ENCODE data around the gene LPP. TPM values are rescaled to one million over a fixed set of nuclear protein-coding genes. Genes with fewer than 3 reads are reported as not detected.
A peak's percentile ranks its signal among the peaks of the same experiment; 100 is the strongest.

Gene LPP
- total and polyA plus RNA-seq, 2 of the 13 experiments (the other 11 are each of a cell fraction or from before 2014, with no cell fraction given): 19.2 to 29.9 TPM

DNA sequence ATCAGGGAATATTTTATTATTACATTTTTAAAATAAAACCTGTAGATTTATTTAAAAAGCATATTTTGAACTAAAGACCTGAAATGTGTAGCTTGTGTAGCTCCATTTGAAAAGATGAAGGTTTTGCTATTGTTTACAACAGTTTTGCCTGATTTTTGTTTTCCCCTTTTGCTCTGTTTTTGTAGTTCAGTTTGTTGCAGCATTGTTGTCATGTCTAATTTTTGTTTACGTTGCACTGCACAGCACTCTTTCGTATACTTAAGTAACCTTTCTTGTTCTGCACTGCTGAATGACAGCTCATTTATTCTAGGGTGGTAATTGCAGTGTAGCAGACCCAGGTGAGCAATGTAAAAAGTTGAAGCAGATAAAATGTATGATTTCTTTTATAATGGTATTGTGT is 435.8 kb downstream of the LPP start:
- FAIRE-seq: no peak
- Histone ChIP-seq H3K27me3 (ENCODE audit: control insufficient read depth in 1 of 2, insufficient read depth in 2 of 2, low read length in 2 of 2) (no peaks in the 10 kb centered on the region), H3K9ac (ENCODE audit: insufficient read depth, low read depth, low read length) (no peak overlapping the region), H3K9me3 (ENCODE audit: low read length) (no peaks in the 10 kb centered on the region), H3K4me3 (replicated peaks in 1 of 3; ENCODE audit: insufficient read depth in 1 of 3, low read depth in 2 of 3, low read length in 3 of 3) (no peak overlapping the region), H2AFZ (ENCODE audit: low read length) (no peak overlapping the region), H3K4me2 (ENCODE audit: low read depth, low read length) (no peak overlapping the region), H3K27ac (ENCODE audit: extremely low read length, insufficient read depth, low read length) (no peak overlapping the region), H3K79me2 (ENCODE audit: insufficient read depth, low read length) (no peaks in the 10 kb centered on the region), H3K36me3 (replicated peaks in 1 of 2; ENCODE audit: control insufficient read depth in 1 of 2, insufficient read depth in 2 of 2, low read length in 2 of 2) (no peaks in the 10 kb centered on the region), H4K20me1 (ENCODE audit: insufficient read depth, low read length) (no peaks in the 10 kb centered on the region), H3K4me1 (ENCODE audit: insufficient read depth, low read length) (no peaks in the 10 kb centered on the region)
- in situ Hi-C loops (cut with HindIII; ENCODE audit: extremely low pct_ligation_motif_present, low pct_unique_long_range_greater_than_20kb): loop anchor here (25.0 kb wide), 1 partner anchor 852 kb away; the partner anchor contains the start of gene BCL6
- WGBS (ENCODE audit: low lambda C conversion rate): 94% methylated on average over 2 of the region's 2 CpGs
- ChIA-PET CTCF (ENCODE audit: low intra/inter-chr PET ratio, low total read pairs) (no interaction called here), POLR2A (no interaction called here)
- no peak for ATAC-seq
- DNase-seq (ENCODE audit: low spot score): no peak
- intact Hi-C loops (cut with micrococcal nuclease; ENCODE audit: unreplicated experiment): no loop called here
- TF ChIP-seq ARID3A (IDR thresholded peaks at IDR 0.05; ENCODE audit: low read depth, low read length) (no peak), ZNF839 (CRISPR knock-in tag; IDR thresholded peaks at IDR 0.05; ENCODE audit: borderline replicate concordance) (no peak), ZMYM4 (CRISPR knock-in tag; IDR thresholded peaks at IDR 0.05) (no peak)
- BruUV-seq (replicated peaks): no TSS peak

DNA sequence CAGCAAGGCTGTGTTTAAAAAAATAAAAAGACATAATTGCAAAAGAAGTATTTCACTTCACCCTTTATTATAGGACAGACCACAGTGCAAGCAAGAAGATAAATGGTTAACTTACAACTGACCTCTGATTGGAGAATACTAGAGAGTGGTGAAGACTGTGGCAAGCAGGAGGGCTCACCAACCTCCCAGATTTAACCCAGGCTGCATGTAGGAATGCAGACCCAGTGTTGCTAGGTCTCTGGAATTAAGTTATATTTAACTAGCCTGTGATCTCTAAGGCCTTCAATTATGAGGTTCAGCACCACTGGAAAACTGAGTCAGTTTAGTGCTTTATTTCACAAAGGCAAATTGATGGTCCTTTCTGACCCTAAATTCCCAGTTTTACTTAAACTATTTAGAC is 436.6 kb downstream of the LPP start:
- Histone ChIP-seq H4K20me1 (ENCODE audit: insufficient read depth, low read length) (no peaks in the 10 kb centered on the region), H3K9ac (ENCODE audit: insufficient read depth, low read depth, low read length) (no peak overlapping the region), H3K79me2 (ENCODE audit: insufficient read depth, low read length) (no peaks in the 10 kb centered on the region), H3K36me3 (replicated peaks in 1 of 2; ENCODE audit: control insufficient read depth in 1 of 2, insufficient read depth in 2 of 2, low read length in 2 of 2) (no peaks in the 10 kb centered on the region), H3K4me2 (ENCODE audit: low read depth, low read length) (no peak overlapping the region), H3K4me3 (replicated peaks in 1 of 3; ENCODE audit: insufficient read depth in 1 of 3, low read depth in 2 of 3, low read length in 3 of 3) (no peak overlapping the region), H3K9me3 (ENCODE audit: low read length) (no peaks in the 10 kb centered on the region), H3K27ac (ENCODE audit: extremely low read length, insufficient read depth, low read length) (no peak overlapping the region), H3K27me3 (ENCODE audit: control insufficient read depth in 1 of 2, insufficient read depth in 2 of 2, low read length in 2 of 2) (no peaks in the 10 kb centered on the region), H2AFZ (ENCODE audit: low read length) (no peak overlapping the region), H3K4me1 (ENCODE audit: insufficient read depth, low read length) (no peaks in the 10 kb centered on the region)
- ChIA-PET CTCF (ENCODE audit: low intra/inter-chr PET ratio, low total read pairs) (no interaction called here), POLR2A (no interaction called here)
- ATAC-seq (no peak), FAIRE-seq (no peak), DNase-seq (ENCODE audit: low spot score) (no peak)
- TF ChIP-seq, protein P1, sequence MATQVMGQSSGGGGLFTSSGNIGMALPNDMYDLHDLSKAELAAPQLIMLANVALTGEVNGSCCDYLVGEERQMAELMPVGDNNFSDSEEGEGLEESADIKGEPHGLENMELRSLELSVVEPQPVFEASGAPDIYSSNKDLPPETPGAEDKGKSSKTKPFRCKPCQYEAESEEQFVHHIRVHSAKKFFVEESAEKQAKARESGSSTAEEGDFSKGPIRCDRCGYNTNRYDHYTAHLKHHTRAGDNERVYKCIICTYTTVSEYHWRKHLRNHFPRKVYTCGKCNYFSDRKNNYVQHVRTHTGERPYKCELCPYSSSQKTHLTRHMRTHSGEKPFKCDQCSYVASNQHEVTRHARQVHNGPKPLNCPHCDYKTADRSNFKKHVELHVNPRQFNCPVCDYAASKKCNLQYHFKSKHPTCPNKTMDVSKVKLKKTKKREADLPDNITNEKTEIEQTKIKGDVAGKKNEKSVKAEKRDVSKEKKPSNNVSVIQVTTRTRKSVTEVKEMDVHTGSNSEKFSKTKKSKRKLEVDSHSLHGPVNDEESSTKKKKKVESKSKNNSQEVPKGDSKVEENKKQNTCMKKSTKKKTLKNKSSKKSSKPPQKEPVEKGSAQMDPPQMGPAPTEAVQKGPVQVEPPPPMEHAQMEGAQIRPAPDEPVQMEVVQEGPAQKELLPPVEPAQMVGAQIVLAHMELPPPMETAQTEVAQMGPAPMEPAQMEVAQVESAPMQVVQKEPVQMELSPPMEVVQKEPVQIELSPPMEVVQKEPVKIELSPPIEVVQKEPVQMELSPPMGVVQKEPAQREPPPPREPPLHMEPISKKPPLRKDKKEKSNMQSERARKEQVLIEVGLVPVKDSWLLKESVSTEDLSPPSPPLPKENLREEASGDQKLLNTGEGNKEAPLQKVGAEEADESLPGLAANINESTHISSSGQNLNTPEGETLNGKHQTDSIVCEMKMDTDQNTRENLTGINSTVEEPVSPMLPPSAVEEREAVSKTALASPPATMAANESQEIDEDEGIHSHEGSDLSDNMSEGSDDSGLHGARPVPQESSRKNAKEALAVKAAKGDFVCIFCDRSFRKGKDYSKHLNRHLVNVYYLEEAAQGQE (IDR thresholded peaks at IDR 0.05; ENCODE audit: borderline replicate concordance in 1 of 2, low read depth in 1 of 2, low read length in 2 of 2): no peak
- 0 out of 2 replicates have a peak, but pooled peaks have one; percentile 50 for TF ChIP-seq ZNF652 (CRISPR knock-in tag; IDR thresholded peaks at IDR 0.05; ENCODE audit: borderline replicate concordance, low read depth)
- intact Hi-C loops (cut with micrococcal nuclease; ENCODE audit: unreplicated experiment) (no loop called here), in situ Hi-C loops (cut with HindIII; ENCODE audit: extremely low pct_ligation_motif_present, low pct_unique_long_range_greater_than_20kb) (loop anchor here (25.0 kb wide), 1 partner anchor 853 kb away; the partner anchor contains the start of gene BCL6)
- BruUV-seq (replicated peaks): no TSS peak
